Endothelial cell of umbilical vein (primary cell): ENCODE results near the gene CAMTA1. TPM values are rescaled to one million over a fixed set of nuclear protein-coding genes. Genes with fewer than 3 reads are reported as not detected.

ENCODE experiments used
- BruUV-seq: library from RNA; stranded (reverse); fragments of 400-500 nt; replicated peaks from 2 replicates; lab custom pipeline; 2021; lab: Mats Ljungman, UMichigan
- CTCF ChIA-PET: fragments of 300-600, 350-600 bp; sonication (Branson Sonifier 250); formaldehyde crosslinking; loops from one replicate; lab custom pipeline; 2021; ENCODE audit warnings: antibody characterized with exemption, inconsistent platforms; lab: Charles Lee
- POLR2A ChIA-PET: fragments of 300-600, 350-600 bp; sonication (Branson Sonifier 250); formaldehyde crosslinking; loops from one replicate; lab custom pipeline; 2021; ENCODE audit warnings: antibody characterized with exemption, inconsistent platforms; lab: Charles Lee
- DNase-seq: peaks from one replicate; pipeline ENCODE4 v3.0.0-alpha.2; 2011; ENCODE audit warnings: low read depth, low spot score
- FAIRE-seq: peaks from 2 replicates; lab custom pipeline; 2011; peaks lifted over from hg19 to GRCh38; lab: Jason Lieb, UNC
- H2AFZ ChIP-seq: 2 replicates; pipeline ENCODE4 v1.6.0; 2012; ENCODE audit warnings: low read depth, low read length, control low read depth, inconsistent platforms
- H3K27ac ChIP-seq: 2 replicates; pipeline ENCODE4 v1.5.1; 2011; ENCODE audit warnings: low read depth, mild to moderate bottlenecking, control low read depth, low read length, moderate library complexity; ENCODE audit not compliant: insufficient read depth
- H3K27me3 ChIP-seq, 2 experiments: 2 replicates each; pipeline versions ENCODE4 v1.6.0 to v1.6.1; 2011; ENCODE audit warnings: low read length in 2 of 2, mixed read lengths in 1 of 2; ENCODE audit not compliant: control insufficient read depth in 2 of 2, insufficient read depth in 2 of 2
- H3K36me3 ChIP-seq, 2 experiments: 2 replicates in 1 of 2; 3 replicates in 1 of 2; pipeline ENCODE4 v1.5.1; 2011; ENCODE audit warnings: low read length in 2 of 2, mild to moderate bottlenecking in 1 of 2, moderate library complexity in 1 of 2; ENCODE audit not compliant: control insufficient read depth in 2 of 2, insufficient read depth in 2 of 2; ENCODE audit errors: extremely low read depth in 1 of 2
- H3K4me1 ChIP-seq: 3 replicates; pipeline ENCODE4 v1.5.1; 2011; ENCODE audit warnings: mild to moderate bottlenecking, low read length; ENCODE audit not compliant: control insufficient read depth, insufficient read depth; ENCODE audit errors: extremely low read depth
- H3K4me2 ChIP-seq: 2 replicates; pipeline ENCODE4 v1.6.1; 2011; ENCODE audit warnings: low read length, control low read depth, mixed read lengths; ENCODE audit not compliant: insufficient read depth
- H3K4me3 ChIP-seq, 3 experiments: fragments of 200-600 bp in 1 of 3; sonication (generic), shearing (Covaris generic) in 1 of 3; replicated peaks in 1 of 3; 2 replicates each; pipeline ENCODE4 v1.5.1; 2011 to 2016; ENCODE audit warnings: control low read depth in 3 of 3, low read length in 3 of 3, mild to moderate bottlenecking in 2 of 3, inconsistent platforms in 1 of 3, low read depth in 1 of 3, moderate library complexity in 1 of 3; ENCODE audit not compliant: insufficient read depth in 1 of 3
- H3K79me2 ChIP-seq: 2 replicates; pipeline ENCODE4 v1.6.0; 2012; ENCODE audit warnings: low read length, inconsistent platforms; ENCODE audit not compliant: control insufficient read depth, insufficient read depth
- H3K9ac ChIP-seq: replicated peaks from 2 replicates; pipeline ENCODE3; 2011; ENCODE audit warnings: low read length, control low read depth; ENCODE audit not compliant: insufficient read depth; ENCODE audit errors: extremely low read depth
- H3K9me1 ChIP-seq: replicated peaks from 3 replicates; pipeline ENCODE4 v1.6.0; 2011; ENCODE audit warnings: mild to moderate bottlenecking, low read length; ENCODE audit not compliant: control insufficient read depth, insufficient read depth; ENCODE audit errors: extremely low read depth
- H3K9me3 ChIP-seq: replicated peaks from 2 replicates; pipeline ENCODE4 v1.5.1; 2012; ENCODE audit warnings: low read length, inconsistent platforms; ENCODE audit not compliant: control insufficient read depth, insufficient read depth
- H4K20me1 ChIP-seq: replicated peaks from 2 replicates; pipeline ENCODE3; 2011; ENCODE audit warnings: mild to moderate bottlenecking, low read length; ENCODE audit not compliant: control insufficient read depth, insufficient read depth; ENCODE audit errors: extremely low read depth
- EZH2 ChIP-seq: IDR thresholded peaks from 2 replicates; pipeline ENCODE4 v1.6.1; 2012; ENCODE audit warnings: borderline replicate concordance, low read depth, mild to moderate bottlenecking, moderate library complexity, low read length, inconsistent platforms; ENCODE audit not compliant: severe bottlenecking
- FOS ChIP-seq: IDR thresholded peaks from 2 replicates; pipeline ENCODE4 v1.6.1; 2011; ENCODE audit warnings: mild to moderate bottlenecking, low read length, moderate library complexity, borderline replicate concordance; ENCODE audit not compliant: insufficient read depth
- GATA2 ChIP-seq: IDR thresholded peaks from 2 replicates; pipeline ENCODE4 v1.7.0; 2011; ENCODE audit warnings: low read depth, mild to moderate bottlenecking, moderate library complexity, mixed read lengths, low read length; ENCODE audit not compliant: insufficient read length, insufficient read depth
- JUN ChIP-seq: IDR thresholded peaks from 2 replicates; pipeline ENCODE4 v1.6.1; 2011; ENCODE audit warnings: borderline replicate concordance, low read depth; ENCODE audit not compliant: insufficient read length, insufficient read depth
- MAX ChIP-seq: IDR thresholded peaks from 2 replicates; pipeline ENCODE4 v1.6.1; 2011; ENCODE audit not compliant: insufficient read depth, insufficient read length
- MYC ChIP-seq: IDR thresholded peaks from one replicate; pipeline ENCODE4 v1.6.1; 2011; ENCODE audit warnings: mild to moderate bottlenecking, low read depth, low read length
- POLR2A ChIP-seq: IDR thresholded peaks from 2 replicates; pipeline ENCODE4 v1.6.1; 2012; ENCODE audit warnings: low read depth, mild to moderate bottlenecking, control low read depth, low read length
- POLR2AphosphoS5 ChIP-seq: IDR thresholded peaks from 2 replicates; pipeline ENCODE4 v1.6.1; 2012; ENCODE audit warnings: low read depth, mild to moderate bottlenecking, control low read depth, low read length, moderate library complexity; ENCODE audit not compliant: insufficient read depth
- dilution Hi-C: fragments of 300-500 bp; cut with MboI; formaldehyde crosslinking; loops from one replicate; pipeline ENCODE4 v1.15.0; 2019; ENCODE audit warnings: low sequenced_read_pairs; ENCODE audit not compliant: extremely low pct_ligation_motif_present
- intact Hi-C: fragments of 100-400 bp; cut with micrococcal nuclease; formaldehyde crosslinking; loops from one replicate; pipeline ENCODE4 v1.10.0; 2022
- polyA plus RNA-seq, 4 experiments: library from polyadenylated mRNA; depleted of rRNA in 3 of 4; stranded (reverse) in 3 of 4; unstranded in 1 of 4; fragments of >200 nt; gene quantifications; 2 replicates each; pipeline versions ENCODE4 v1.2.1 to v1.2.3, GENCODE V29; 2011 to 2012; ENCODE audit warnings: missing spikeins in 1 of 4
- total RNA-seq: library from RNA; stranded (reverse); gene quantifications from 2 replicates; pipeline ENCODE4 v1.2.3, GENCODE V29; 2021
- TF ChIP-seq, protein P1 (sequence below), 2 donors: IDR thresholded peaks; 1 replicate in 1 of 2; 2 replicates in 1 of 2; pipeline ENCODE4 v1.5.1; 2011; ENCODE audit warnings: low read length in 2 of 2, mild to moderate bottlenecking in 2 of 2, moderate library complexity in 2 of 2, control low read depth in 1 of 2, inconsistent platforms in 1 of 2, low read depth in 1 of 2; ENCODE audit not compliant: insufficient read depth in 1 of 2; ENCODE audit errors: extremely low read depth in 1 of 2

CAMTA1 gene
- total and polyA plus RNA-seq, 2 donors (not counting 3 experiments of a cell fraction or from before 2014, with no cell fraction given) = 50.8 to 92.7 TPM

GRCh38 chr1:7753641-7754040 lies 968.4 kb downstream of the CAMTA1 start:
- H3K4me2 ChIP-seq = no peak overlapping the region
- no TSS peak for BruUV-seq
- POLR2A ChIA-PET = interaction anchor here (0.6 kb wide), 1 partner anchor 1230 kb away, joined by 6 read pairs; no protein-coding TSS in a partner anchor
- H3K4me1 ChIP-seq = no peaks in the 10 kb centered on the region
- CTCF ChIA-PET = interaction anchor here (1.0 to 9.9 kb wide), 15 partner anchors 8 to 94 kb away, joined by 3 to 674 read pairs (median 12); no protein-coding TSS in a partner anchor
- H3K9me3 ChIP-seq = no peaks in the 10 kb centered on the region
- intact Hi-C loops (no loop called here), dilution Hi-C loops (no loop called here)
- FAIRE-seq (no peak), DNase-seq (no peak)
- H4K20me1 ChIP-seq = no peaks in the 10 kb centered on the region
- H3K79me2 ChIP-seq = no peaks in the 10 kb centered on the region
- no peaks in the 10 kb centered on the region for H3K9me1 ChIP-seq
- H3K27ac ChIP-seq = no peak overlapping the region
- no peak overlapping the region for H3K4me3 ChIP-seq
- TF ChIP-seq JUN (no peak), MYC (no peak), POLR2AphosphoS5 (no peak), EZH2 (no peak), MAX (no peak), GATA2 (no peak), FOS (no peak), POLR2A (no peak)
- TF ChIP-seq, protein P1, sequence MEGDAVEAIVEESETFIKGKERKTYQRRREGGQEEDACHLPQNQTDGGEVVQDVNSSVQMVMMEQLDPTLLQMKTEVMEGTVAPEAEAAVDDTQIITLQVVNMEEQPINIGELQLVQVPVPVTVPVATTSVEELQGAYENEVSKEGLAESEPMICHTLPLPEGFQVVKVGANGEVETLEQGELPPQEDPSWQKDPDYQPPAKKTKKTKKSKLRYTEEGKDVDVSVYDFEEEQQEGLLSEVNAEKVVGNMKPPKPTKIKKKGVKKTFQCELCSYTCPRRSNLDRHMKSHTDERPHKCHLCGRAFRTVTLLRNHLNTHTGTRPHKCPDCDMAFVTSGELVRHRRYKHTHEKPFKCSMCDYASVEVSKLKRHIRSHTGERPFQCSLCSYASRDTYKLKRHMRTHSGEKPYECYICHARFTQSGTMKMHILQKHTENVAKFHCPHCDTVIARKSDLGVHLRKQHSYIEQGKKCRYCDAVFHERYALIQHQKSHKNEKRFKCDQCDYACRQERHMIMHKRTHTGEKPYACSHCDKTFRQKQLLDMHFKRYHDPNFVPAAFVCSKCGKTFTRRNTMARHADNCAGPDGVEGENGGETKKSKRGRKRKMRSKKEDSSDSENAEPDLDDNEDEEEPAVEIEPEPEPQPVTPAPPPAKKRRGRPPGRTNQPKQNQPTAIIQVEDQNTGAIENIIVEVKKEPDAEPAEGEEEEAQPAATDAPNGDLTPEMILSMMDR (IDR thresholded peaks at IDR 0.05; ENCODE audit: extremely low read depth in 1 of 2, insufficient read depth in 1 of 2, low read depth in 1 of 2, low read length in 2 of 2) = no peak
- H3K27me3 ChIP-seq = no peaks in the 10 kb centered on the region
- no peak overlapping the region for H3K9ac ChIP-seq
- no peak overlapping the region for H2AFZ ChIP-seq
- H3K36me3 ChIP-seq = no peaks in the 10 kb centered on the region
